ENCODE measurements around the gene FAM83G.

GRCh38 chr17:18974407-18975149 lies 30.0 kb downstream of the FAM83G start:
- TF ChIP-seq CTCF (conservative IDR thresholded peaks at IDR 0.05; ENCODE audit: low read length) (no peak), EZH2phosphoT487 (IDR thresholded peaks at IDR 0.05; ENCODE audit: borderline replicate concordance) (no peak)

Measured in Loucy (cell line).